D721Med (cell line): Measurements from ENCODE around the gene YPEL4.

Experiments used
- DNase-seq: peaks from one replicate; pipeline ENCODE4 v3.0.0; 2011; ENCODE audit warnings: low spot score; ENCODE audit not compliant: insufficient read length
- FAIRE-seq: peaks from 2 replicates; lab custom pipeline; 2011; peaks lifted over from hg19 to GRCh38; lab: Jason Lieb, UNC
- CTCF ChIP-seq: IDR thresholded peaks from 2 replicates; pipeline ENCODE4 v1.5.1; 2012; ENCODE audit warnings: mild to moderate bottlenecking, control low read depth; ENCODE audit not compliant: insufficient read depth; ENCODE audit errors: missing control alignments

YPEL4 gene

DNA sequence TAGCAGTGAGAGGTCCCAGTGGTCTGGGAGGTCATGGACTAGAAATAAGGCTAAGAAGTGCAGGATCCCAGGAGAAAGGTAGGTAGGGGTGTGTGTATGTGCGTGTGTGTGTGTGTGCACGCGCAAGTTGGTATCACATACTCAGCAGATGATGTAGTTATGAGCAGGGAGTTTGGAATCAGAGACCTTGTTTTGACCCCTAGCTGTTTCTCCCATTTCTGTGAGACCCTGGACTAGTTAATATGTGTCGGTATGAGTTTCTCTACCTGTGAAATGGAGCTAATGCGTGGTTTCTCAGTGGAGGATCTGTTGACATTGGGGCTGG is 50.9 kb downstream of the YPEL4 start:
- no peak for FAIRE-seq
- no peak for TF ChIP-seq CTCF
- no peak for DNase-seq

DNA sequence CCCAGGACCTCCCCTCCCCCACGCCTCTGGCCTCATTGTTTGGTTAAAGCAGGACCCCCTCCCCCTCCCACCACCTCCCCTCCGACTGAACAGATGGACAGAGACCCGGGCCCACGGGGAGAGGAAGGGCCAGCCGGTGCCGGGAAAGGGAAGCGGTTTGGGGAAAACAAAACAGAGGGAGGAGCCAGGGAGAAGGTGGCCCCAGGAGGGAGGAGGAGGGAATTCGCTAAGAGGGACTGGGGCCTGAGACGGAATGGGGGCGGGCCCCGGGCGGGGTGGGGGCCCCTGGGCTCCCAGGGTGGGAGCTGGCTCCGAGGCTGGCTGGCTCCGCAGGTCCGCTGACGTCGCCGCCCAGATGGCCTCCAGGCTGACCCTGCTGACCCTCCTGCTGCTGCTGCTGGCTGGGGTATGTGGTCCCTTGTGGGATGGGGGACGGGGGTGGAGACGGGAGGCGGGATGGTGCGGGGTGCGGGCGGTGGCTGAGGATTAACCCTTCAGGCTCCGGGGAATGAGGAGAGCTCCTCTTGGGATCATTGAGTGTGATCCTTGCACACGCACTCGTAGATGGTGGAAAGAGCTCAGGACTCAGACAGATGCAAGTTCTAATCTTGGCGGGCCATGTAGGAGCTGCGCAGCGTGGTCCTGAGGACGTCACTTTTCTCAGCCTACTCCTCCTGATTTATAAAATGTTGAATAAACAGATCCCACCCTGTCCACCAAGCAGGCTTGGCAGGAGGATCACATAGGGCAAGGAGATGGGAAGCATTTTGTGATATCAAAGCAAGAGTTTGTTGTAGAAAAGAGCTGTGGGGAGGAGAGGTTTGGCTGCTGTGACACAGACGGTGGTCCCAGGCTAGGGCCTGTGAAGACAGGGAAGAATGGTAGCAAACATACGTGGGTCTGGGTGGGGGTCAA is 51.5 kb downstream of the YPEL4 start:
- no peak for TF ChIP-seq CTCF
- DNase-seq (no peak), FAIRE-seq (no peak)

DNA sequence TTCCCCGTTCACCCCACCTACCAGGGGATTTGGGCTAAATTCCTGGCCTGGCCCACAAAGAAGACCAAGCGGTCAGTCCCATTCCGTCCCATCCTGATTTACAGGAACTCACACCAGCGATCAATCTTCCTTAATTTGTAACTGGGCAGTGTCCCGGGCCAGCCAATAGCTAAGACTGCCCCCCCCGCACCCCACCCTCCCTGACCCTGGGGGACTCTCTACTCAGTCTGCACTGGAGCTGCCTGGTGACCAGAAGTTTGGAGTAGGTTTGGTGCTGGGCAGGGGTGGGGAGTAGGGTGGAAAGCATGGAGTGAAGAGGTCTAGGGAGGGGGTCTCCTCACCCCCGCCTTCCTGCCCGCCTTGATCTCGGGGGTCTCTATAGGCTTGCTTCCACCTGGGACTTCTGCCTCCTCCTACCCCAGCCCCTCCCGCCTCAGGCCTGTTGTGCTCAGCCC is 52.2 kb downstream of the YPEL4 start, which contains the start of gene SERPING1:
TSS of gene SERPING1 (plus strand) at position 225 of the 455 bp plus-strand sequence. CDS start 586 bp downstream, outside the sequence.
- no peak for FAIRE-seq

GRCh38 chr11:57596266-57596885 is 53.3 kb downstream of the YPEL4 start:
- no peak for TF ChIP-seq CTCF
- FAIRE-seq (no peak), DNase-seq (no peak)

More for the DNA sequence above, 52.2 kb downstream of the YPEL4 start, which contains the start of gene SERPING1:
- no peak for DNase-seq
- no peak for TF ChIP-seq CTCF
